Right lobe of liver (tissue), 6 donors: ENCODE results near the gene LIN7B. TPM values are rescaled to one million over a fixed set of nuclear protein-coding genes. Genes with fewer than 3 reads are reported as not detected.

ENCODE experiments used
- ATAC-seq, 4 donors: fragments of 200-7000 bp; cut with Tn5 transposase; one replicate each; pipeline ENCODE4 v1.9.1; 2020; ENCODE audit warnings: mild to moderate bottlenecking in 4 of 4, moderate library complexity in 4 of 4
- DNase-seq, 3 donors: peaks; one replicate each; pipeline ENCODE4 v3.0.0-alpha.2; 2020
- H3K27ac ChIP-seq, 3 donors: fragments of 200-600 bp; one replicate each; pipeline ENCODE4 v1.8.0; 2022
- H3K27me3 ChIP-seq, 2 donors: fragments of 200-600 bp; one replicate each; pipeline ENCODE4 v1.8.0; 2022
- H3K36me3 ChIP-seq, 4 donors: fragments of 200-600 bp; sonication (generic) in 1 of 4; one replicate each; pipeline versions ENCODE4 v1.5.1 to v1.8.0; 2017 to 2022; ENCODE audit warnings: control low read depth in 1 of 4
- H3K4me1 ChIP-seq, 4 donors: fragments of 200-600 bp; sonication (generic) in 1 of 4; one replicate each; pipeline versions ENCODE4 v1.5.1 to v1.8.0; 2017 to 2022; ENCODE audit warnings: control low read depth in 1 of 4
- H3K4me3 ChIP-seq, 3 donors: fragments of 200-600 bp; one replicate each; pipeline ENCODE4 v1.8.0; 2022
- H3K9me3 ChIP-seq, 4 donors: fragments of 200-600 bp; sonication (generic) in 1 of 4; one replicate each; pipeline versions ENCODE4 v1.5.1 to v1.8.0; 2017 to 2022; ENCODE audit warnings: control low read depth in 1 of 4
- POLR2A ChIP-seq: fragments of 450-650 bp; IDR thresholded peaks from one replicate; pipeline ENCODE4 v1.6.1; 2017; ENCODE audit warnings: antibody characterized with exemption, mild to moderate bottlenecking
- WGBS: methylation state at CpG from one replicate; pipeline ENCODE4 v1.1.6; 2018; ENCODE audit warnings: low coverage, low lambda C conversion rate; ENCODE audit not compliant: insufficient coverage; ENCODE audit errors: missing lambda C conversion rate; 5-methylcytosine and 5-hydroxymethylcytosine counted together
- intact Hi-C, 2 donors: fragments of 100-400 bp; cut with DNase I; formaldehyde crosslinking; loops; one replicate each; pipeline versions ENCODE4 v1.11.2 to v1.14.1; 2022
- total RNA-seq, 6 experiments: library from RNA; depleted of rRNA in 2 of 6; stranded (reverse); fragments of >200 nt in 2 of 6; fragmentation: NEBNext Ultra II Directional in 3 of 6; extraction: Animal tissue kit (Norgen Biotek cat#: 25700) in 3 of 6; gene quantifications; one replicate each; pipeline versions ENCODE4 v1.1.0 to v1.2.4, GENCODE V29; 2016 to 2023
- TF ChIP-seq, protein P1 (sequence below), 4 donors: fragments of 200-600 bp in 3 of 4; fragments of 450-650 bp in 1 of 4; IDR thresholded peaks; one replicate each; pipeline versions ENCODE4 v1.5.1 to v1.8.0; 2016 to 2022; ENCODE audit warnings: antibody characterized with exemption in 4 of 4, mild to moderate bottlenecking in 2 of 4
- donor health status: DM: no; HTN: yes; CAD: no.
- donor health status: DM: no; HTN: no; CAD: no.
- donor health status: DM: no; HTN: no; CAD: no.
- donor health status: DM: no; HTN: yes; CAD: no.
- donor health status: DM: no; HTN: yes; CAD: no.

The LIN7B gene
- total RNA-seq, 6 experiments from 2014 or later = 1.5 to 4.3 (median 2.4) TPM

DNA sequence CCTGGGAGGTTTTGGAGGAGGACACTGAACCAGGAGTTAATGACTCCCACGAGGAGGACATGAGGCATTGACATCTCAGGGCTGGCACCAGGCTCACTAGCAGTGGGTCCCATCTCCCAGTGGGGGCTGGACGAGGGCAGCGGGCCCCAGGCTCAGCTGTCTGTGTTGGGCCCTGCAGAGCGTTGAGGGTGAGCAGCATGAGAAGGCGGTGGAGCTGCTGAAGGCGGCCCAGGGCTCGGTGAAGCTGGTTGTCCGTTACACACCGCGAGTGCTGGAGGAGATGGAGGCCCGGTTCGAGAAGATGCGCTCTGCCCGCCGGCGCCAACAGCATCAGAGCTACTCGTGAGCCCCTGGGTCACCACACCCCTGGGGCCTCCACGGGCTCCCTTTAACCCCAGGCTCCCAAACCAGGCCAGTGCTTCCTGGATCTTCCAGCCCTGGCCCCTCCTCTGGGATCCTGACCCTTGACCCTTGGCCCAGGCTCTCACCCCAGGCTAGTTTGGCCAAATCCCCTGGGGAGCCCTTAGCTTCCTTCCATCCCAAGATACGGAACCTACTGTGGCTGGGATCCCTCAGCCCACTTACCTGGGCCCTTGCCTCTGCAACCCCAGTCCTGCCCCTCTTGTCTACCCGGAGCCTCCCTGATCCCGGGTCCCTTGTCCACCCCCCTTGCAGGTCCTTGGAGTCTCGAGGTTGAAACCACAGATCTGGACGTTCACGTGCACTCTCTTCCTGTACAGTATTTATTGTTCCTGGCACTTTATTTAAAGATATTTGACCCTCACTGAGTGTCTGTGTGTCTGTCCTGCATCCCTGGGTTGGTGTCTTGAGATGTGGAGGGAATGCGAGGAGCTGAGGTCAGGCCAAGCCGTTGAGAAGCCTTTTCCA lies 3.8 kb downstream of the LIN7B start:
- Histone ChIP-seq H3K4me3 (peak overlapping the region; percentile 51 to 59 (median 56)), H3K9me3 (no peaks in the 10 kb centered on the region), H3K27ac (peak overlapping the region; percentile 90 to 96 (median 91)), H3K36me3 (no peaks in the 10 kb centered on the region), H3K27me3 (no peaks in the 10 kb centered on the region), H3K4me1 (peaks cover 0 to 24% (median 8%) of the 10 kb centered on the region in 4 donors)
- DNase-seq (peak in 1 of 3 donors; percentile 67), ATAC-seq (no peak)
- no peak for TF ChIP-seq POLR2A
- TF ChIP-seq, protein P1, sequence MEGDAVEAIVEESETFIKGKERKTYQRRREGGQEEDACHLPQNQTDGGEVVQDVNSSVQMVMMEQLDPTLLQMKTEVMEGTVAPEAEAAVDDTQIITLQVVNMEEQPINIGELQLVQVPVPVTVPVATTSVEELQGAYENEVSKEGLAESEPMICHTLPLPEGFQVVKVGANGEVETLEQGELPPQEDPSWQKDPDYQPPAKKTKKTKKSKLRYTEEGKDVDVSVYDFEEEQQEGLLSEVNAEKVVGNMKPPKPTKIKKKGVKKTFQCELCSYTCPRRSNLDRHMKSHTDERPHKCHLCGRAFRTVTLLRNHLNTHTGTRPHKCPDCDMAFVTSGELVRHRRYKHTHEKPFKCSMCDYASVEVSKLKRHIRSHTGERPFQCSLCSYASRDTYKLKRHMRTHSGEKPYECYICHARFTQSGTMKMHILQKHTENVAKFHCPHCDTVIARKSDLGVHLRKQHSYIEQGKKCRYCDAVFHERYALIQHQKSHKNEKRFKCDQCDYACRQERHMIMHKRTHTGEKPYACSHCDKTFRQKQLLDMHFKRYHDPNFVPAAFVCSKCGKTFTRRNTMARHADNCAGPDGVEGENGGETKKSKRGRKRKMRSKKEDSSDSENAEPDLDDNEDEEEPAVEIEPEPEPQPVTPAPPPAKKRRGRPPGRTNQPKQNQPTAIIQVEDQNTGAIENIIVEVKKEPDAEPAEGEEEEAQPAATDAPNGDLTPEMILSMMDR (IDR thresholded peaks at IDR 0.05) = no peak
- 39% methylated on average over 15 of the region's 26 CpGs for WGBS
- intact Hi-C loops = no loop called here

DNA sequence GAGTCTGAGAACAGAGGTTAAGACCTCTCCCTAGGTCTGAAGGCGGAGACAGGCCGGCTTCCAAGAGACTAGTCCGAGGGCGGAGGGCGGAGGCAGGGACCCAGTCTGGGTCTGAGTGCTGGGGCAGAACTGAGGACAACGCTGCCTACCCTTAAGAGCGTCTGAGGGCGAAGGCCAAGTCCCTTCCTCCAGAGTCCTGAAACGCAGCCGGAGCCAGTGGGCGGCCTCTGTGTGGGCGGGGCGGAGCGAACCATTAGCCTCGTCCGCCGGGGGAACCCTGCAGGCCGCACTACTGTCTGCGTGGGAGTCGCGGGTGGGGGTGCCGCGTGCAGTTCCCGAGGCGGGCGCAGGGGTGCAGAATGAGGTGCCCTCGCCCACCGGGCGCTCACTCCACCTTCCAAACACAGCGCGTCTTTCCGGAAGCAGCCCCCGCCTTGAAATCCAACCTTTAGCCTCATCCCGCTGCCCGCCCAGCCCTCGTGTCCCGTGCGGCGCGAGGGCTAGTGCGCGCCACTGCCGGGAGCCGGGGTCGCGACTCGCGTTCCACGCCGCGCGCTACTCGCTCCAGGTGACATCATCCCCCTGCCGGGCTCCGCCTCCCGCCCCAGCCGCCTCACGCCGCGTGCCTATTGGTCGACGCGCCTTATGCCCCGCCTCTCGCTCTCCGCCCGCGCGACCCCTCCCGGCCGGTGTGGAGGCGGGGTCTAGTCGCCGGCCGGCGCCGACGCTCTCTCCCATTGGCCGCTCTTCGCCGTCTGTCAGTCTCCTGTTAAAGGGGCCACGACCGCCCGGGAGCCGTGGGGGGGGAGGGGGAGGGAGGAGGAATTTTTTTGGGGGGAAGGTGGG lies 4.6 kb downstream of the LIN7B start, which contains the start of gene C19orf73:
C19orf73 (minus strand) TSS at position 579 of the 846 bp plus-strand sequence; CDS start at position 458, 121 bp downstream.
- Histone ChIP-seq H3K36me3 (no peaks in the 10 kb centered on the region), H3K27ac (peak within 1 kb of the TSS; percentile 90 to 96 (median 91)), H3K27me3 (no peaks in the 10 kb centered on the region), H3K4me1 (peaks cover 0 to 21% (median 8%) of the 10 kb centered on the region in 4 donors), H3K4me3 (peak within 1 kb of the TSS; percentile 51 to 59 (median 56)), H3K9me3 (no peaks in the 10 kb centered on the region)
- TF ChIP-seq POLR2A = peak; percentile 73
- TF ChIP-seq, protein P1 (IDR thresholded peaks at IDR 0.05) = peak in 3 of 4 donors; percentile 13 to 14 (median 14)
- ATAC-seq = peak; percentile 86 to 92 (median 90)
- under 1% methylated on average over 48 of the region's 85 CpGs for WGBS
- intact Hi-C loops = no loop called here
- DNase-seq = peak; percentile 96 to 97 (median 97)

DNA sequence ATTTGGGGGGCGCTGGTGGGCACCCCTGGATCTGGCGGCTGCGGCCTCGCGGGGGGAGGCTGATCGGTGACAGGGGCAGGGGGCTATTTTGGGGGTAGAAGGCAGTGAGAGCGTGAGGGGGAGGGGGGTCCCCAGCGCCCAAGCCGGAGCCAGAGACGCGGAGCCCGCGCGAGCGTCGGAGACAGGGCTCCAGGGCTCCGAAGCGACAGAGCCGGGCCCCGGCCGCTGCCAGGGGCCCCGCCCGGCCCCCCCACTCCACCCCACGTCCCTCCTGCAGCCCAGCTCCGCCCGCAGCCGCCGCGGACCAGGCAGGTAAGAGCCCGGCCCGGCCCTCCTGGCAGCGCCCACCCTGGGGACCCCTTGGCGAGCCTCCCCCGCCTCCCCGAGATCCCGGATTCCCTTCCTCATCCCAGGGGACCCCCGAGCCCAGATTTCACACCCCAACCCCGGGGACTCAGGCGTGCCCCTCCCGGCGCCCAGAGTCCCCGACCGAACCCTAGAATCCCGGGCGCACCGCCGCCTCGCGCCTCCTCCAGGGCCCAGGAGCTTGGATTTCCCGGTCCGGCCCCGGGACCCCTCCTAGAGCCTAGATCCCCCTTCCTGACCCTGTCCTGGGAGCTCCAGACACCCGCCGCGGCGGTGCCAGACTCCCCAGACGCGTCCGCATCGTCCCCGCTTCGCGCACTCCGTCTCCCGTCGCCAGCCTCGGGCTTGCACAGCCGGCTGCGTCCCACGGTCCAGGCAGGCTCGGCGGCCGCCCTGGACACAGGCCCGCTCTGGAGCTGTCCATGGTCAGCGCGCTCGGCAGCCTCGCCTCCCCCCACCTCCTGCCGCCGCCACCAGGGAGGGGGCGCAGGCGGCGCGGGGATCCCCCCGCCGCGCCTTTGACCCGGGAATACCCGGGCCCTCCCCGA lies 5.5 kb downstream of the LIN7B start, which contains the start of gene PPFIA3:
PPFIA3 (plus strand) TSS at position 134 of the 914 bp plus-strand sequence. CDS start 8,330 bp downstream, outside the sequence.
- H3K4me3 ChIP-seq = peak within 1 kb of the TSS; percentile 51 to 59 (median 56)
- H3K4me1 ChIP-seq = peaks cover 0 to 19% (median 8%) of the 10 kb centered on the region in 4 donors
- WGBS = 1% methylated on average over 14 of the region's 90 CpGs
- peak; percentile 77 to 80 (median 78) for DNase-seq
- H3K36me3 ChIP-seq = no peaks in the 10 kb centered on the region
- peak within 1 kb of the TSS; percentile 90 to 96 (median 91) for H3K27ac ChIP-seq
- no peak for TF ChIP-seq POLR2A
- TF ChIP-seq, protein P1 (IDR thresholded peaks at IDR 0.05) = no peak
- H3K9me3 ChIP-seq = no peaks in the 10 kb centered on the region
- ATAC-seq = peak; percentile 45 to 59 (median 56)
- intact Hi-C loops = no loop called here
- H3K27me3 ChIP-seq = no peaks in the 10 kb centered on the region
